Right lobe of liver (tissue), 6 donors: ENCODE data around the gene LIN7B. TPM values are rescaled to one million over a fixed set of nuclear protein-coding genes. Genes with fewer than 3 reads are reported as not detected.
A peak's percentile ranks its signal among the peaks of the same experiment; 100 is the strongest.

Source experiments
- ATAC-seq, 4 donors: fragments of 200-7000 bp; cut with Tn5 transposase; one replicate each; pipeline ENCODE4 v1.9.1; 2020; ENCODE audit warnings: mild to moderate bottlenecking in 4 of 4, moderate library complexity in 4 of 4
- DNase-seq, 3 donors: peaks; one replicate each; pipeline ENCODE4 v3.0.0-alpha.2; 2020
- H3K27ac ChIP-seq, 3 donors: fragments of 200-600 bp; one replicate each; pipeline ENCODE4 v1.8.0; 2022
- H3K27me3 ChIP-seq, 2 donors: fragments of 200-600 bp; one replicate each; pipeline ENCODE4 v1.8.0; 2022
- H3K36me3 ChIP-seq, 4 donors: fragments of 200-600 bp; sonication (generic) in 1 of 4; one replicate each; pipeline versions ENCODE4 v1.5.1 to v1.8.0; 2017 to 2022; ENCODE audit warnings: control low read depth in 1 of 4
- H3K4me1 ChIP-seq, 4 donors: fragments of 200-600 bp; sonication (generic) in 1 of 4; one replicate each; pipeline versions ENCODE4 v1.5.1 to v1.8.0; 2017 to 2022; ENCODE audit warnings: control low read depth in 1 of 4
- H3K4me3 ChIP-seq, 3 donors: fragments of 200-600 bp; one replicate each; pipeline ENCODE4 v1.8.0; 2022
- H3K9me3 ChIP-seq, 4 donors: fragments of 200-600 bp; sonication (generic) in 1 of 4; one replicate each; pipeline versions ENCODE4 v1.5.1 to v1.8.0; 2017 to 2022; ENCODE audit warnings: control low read depth in 1 of 4
- POLR2A ChIP-seq: fragments of 450-650 bp; IDR thresholded peaks from one replicate; pipeline ENCODE4 v1.6.1; 2017; ENCODE audit warnings: antibody characterized with exemption, mild to moderate bottlenecking
- whole genome bisulfite sequencing: methylation state at CpG from one replicate; pipeline ENCODE4 v1.1.6; 2018; ENCODE audit warnings: low coverage, low lambda C conversion rate; ENCODE audit not compliant: insufficient coverage; ENCODE audit errors: missing lambda C conversion rate; 5-methylcytosine and 5-hydroxymethylcytosine counted together
- intact Hi-C, 2 donors: fragments of 100-400 bp; cut with DNase I; formaldehyde crosslinking; loops; one replicate each; pipeline versions ENCODE4 v1.11.2 to v1.14.1; 2022
- total RNA-seq, 6 experiments: library from RNA; depleted of rRNA in 2 of 6; stranded (reverse); fragments of >200 nt in 2 of 6; fragmentation: NEBNext Ultra II Directional in 3 of 6; extraction: Animal tissue kit (Norgen Biotek cat#: 25700) in 3 of 6; gene quantifications; one replicate each; pipeline versions ENCODE4 v1.1.0 to v1.2.4, GENCODE V29; 2016 to 2023
- TF ChIP-seq, protein P1 (sequence below), 4 donors: fragments of 200-600 bp in 3 of 4; fragments of 450-650 bp in 1 of 4; IDR thresholded peaks; one replicate each; pipeline versions ENCODE4 v1.5.1 to v1.8.0; 2016 to 2022; ENCODE audit warnings: antibody characterized with exemption in 4 of 4, mild to moderate bottlenecking in 2 of 4
- donor health status: DM: no; HTN: yes; CAD: no.
- donor health status: DM: no; HTN: no; CAD: no.
- donor health status: DM: no; HTN: no; CAD: no.
- donor health status: DM: no; HTN: yes; CAD: no.
- donor health status: DM: no; HTN: yes; CAD: no.

Gene LIN7B
- total RNA-seq, 6 experiments from 2014 or later: 1.5 to 4.3 (median 2.4) TPM

DNA sequence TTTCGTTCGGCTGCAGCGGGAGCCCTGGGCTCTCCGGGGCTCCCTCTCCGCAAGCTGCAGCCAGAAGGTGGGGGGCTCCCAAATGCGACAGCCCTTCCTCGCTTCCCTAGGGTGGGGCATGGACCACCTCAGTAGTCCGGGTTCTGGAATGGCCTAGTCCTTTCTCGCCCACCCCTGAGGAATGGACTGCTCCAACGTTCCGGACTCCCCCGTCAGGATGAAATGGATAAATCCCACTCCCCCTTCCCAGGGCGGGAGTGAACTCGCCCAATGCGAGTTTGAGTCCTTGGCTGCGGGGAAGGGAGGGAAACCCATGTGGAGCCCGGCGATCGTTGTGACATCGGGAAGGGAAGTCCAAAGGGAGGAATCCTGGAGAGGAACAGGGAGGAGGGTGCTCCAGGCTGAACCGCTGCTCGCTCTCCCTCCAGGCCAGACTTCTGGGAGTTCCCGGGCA, 35.5 kb downstream of the LIN7B start:
- H3K36me3 ChIP-seq: no peaks in the 10 kb centered on the region
- TF ChIP-seq POLR2A: no peak
- TF ChIP-seq, protein P1, sequence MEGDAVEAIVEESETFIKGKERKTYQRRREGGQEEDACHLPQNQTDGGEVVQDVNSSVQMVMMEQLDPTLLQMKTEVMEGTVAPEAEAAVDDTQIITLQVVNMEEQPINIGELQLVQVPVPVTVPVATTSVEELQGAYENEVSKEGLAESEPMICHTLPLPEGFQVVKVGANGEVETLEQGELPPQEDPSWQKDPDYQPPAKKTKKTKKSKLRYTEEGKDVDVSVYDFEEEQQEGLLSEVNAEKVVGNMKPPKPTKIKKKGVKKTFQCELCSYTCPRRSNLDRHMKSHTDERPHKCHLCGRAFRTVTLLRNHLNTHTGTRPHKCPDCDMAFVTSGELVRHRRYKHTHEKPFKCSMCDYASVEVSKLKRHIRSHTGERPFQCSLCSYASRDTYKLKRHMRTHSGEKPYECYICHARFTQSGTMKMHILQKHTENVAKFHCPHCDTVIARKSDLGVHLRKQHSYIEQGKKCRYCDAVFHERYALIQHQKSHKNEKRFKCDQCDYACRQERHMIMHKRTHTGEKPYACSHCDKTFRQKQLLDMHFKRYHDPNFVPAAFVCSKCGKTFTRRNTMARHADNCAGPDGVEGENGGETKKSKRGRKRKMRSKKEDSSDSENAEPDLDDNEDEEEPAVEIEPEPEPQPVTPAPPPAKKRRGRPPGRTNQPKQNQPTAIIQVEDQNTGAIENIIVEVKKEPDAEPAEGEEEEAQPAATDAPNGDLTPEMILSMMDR (IDR thresholded peaks at IDR 0.05): no peak
- no peaks in the 10 kb centered on the region for H3K27me3 ChIP-seq
- H3K4me1 ChIP-seq: peaks cover 0 to 14% (median 2%) of the 10 kb centered on the region in 4 donors
- H3K27ac ChIP-seq: peak overlapping the region; percentile 86 to 93 (median 88)
- intact Hi-C loops: no loop called here
- peak in 2 of 3 donors; percentile 46 to 74 for DNase-seq
- 2% methylated on average over 10 of the region's 23 CpGs for WGBS
- H3K9me3 ChIP-seq: no peaks in the 10 kb centered on the region
- ATAC-seq: peak; percentile 29 to 41 (median 34)
- H3K4me3 ChIP-seq: peak overlapping the region; percentile 68 to 73 (median 69)

DNA sequence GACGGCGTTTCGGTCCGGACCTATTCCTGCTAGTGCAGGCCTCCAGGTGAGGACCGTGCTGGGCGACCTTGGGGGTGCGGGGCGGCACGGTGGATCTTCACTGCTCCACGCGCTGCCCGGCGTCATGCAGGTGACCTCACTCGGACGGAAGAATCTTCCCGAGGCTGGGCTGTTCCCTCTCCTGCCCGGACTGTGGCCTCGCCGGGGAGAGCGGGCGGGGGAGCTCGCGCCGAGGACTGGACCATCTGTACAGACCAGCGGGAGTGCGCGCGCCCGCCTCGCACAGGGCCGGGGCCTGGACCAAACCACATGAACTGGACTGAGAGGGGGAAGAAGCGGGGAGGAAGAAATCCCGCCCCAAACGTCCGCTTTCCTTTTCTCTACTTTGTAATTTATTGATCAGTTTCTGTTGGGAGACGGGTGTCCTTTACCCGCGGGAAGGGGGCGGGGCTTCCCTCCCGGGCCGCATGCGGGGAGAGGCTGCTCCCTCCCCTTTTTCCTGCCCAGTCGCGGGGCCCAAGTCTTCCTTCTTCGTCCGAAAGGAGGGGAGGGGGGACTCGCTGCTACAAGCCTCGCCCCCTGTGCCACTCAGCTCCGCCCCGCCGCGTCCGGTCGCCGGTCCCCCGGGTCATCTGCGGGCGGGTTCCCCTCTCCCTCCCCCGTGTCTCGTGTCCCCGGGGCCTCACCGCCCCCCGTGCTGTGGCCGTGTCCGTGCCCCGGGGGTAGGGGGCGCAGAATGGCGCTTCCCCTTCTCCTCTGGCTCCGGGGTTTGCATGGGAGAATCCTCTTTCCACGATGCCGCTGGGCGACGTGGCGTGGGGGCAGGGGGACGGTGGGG, 36.2 kb downstream of the LIN7B start:
- intact Hi-C loops: no loop called here
- Histone ChIP-seq H3K4me3 (peak overlapping the region; percentile 68 to 73 (median 69)), H3K27me3 (no peaks in the 10 kb centered on the region)

DNA sequence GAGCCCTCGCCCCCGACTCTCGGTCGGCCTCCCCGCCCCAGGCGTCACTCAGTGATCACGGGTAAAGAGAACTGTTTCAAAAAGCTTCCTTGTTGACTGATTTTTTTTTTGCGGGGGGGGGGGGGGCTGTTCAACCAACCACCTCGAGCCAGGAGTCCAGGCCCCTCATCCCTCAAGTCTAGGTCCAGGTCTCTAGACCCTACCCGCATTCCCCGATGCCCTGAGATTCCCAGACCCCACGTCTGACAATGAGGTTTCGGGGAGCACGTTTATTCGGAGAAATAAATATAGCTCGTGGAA, 36.7 kb downstream of the LIN7B start:
- Histone ChIP-seq H3K36me3 (no peaks in the 10 kb centered on the region), H3K27ac (peak overlapping the region; percentile 86 to 93 (median 88)), H3K4me1 (peaks cover 0 to 14% (median 2%) of the 10 kb centered on the region in 4 donors), H3K4me3 (peak overlapping the region; percentile 68 to 73 (median 69)), H3K27me3 (no peaks in the 10 kb centered on the region), H3K9me3 (no peaks in the 10 kb centered on the region)
- DNase-seq (no peak), ATAC-seq (no peak)
- TF ChIP-seq, protein P1 (IDR thresholded peaks at IDR 0.05): no peak
- no peak for TF ChIP-seq POLR2A
- WGBS: 23% methylated on average over 5 of the region's 16 CpGs
- intact Hi-C loops: no loop called here

More for the DNA sequence above, 36.2 kb downstream of the LIN7B start:
- TF ChIP-seq POLR2A: peak; percentile 82
- TF ChIP-seq, protein P1 (IDR thresholded peaks at IDR 0.05): no peak
- under 1% methylated on average over 23 of the region's 75 CpGs for WGBS
- peak overlapping the region; percentile 86 to 93 (median 88) for H3K27ac ChIP-seq
- H3K4me1 ChIP-seq: peaks cover 0 to 14% (median 2%) of the 10 kb centered on the region in 4 donors
- ATAC-seq (peak; percentile 79 to 88 (median 86)), DNase-seq (peak; percentile 90 to 95 (median 93))
- H3K36me3 ChIP-seq: no peaks in the 10 kb centered on the region
- no peaks in the 10 kb centered on the region for H3K9me3 ChIP-seq

- H3K4me3 ChIP-seq: no peak overlapping the region
- intact Hi-C loops: no loop called here
- TF ChIP-seq, protein P1 (IDR thresholded peaks at IDR 0.05): no peak
- no peak for TF ChIP-seq POLR2A
- no peaks in the 10 kb centered on the region for H3K36me3 ChIP-seq
- WGBS: 13% methylated on average over 34 of the region's 45 CpGs
- peak overlapping the region in 1 of 3 donors; percentile 88 for H3K27ac ChIP-seq
- peaks cover 0 to 14% (median 2%) of the 10 kb centered on the region in 4 donors for H3K4me1 ChIP-seq
- H3K27me3 ChIP-seq: no peaks in the 10 kb centered on the region
- DNase-seq (peak; percentile 63 to 80 (median 78)), ATAC-seq (peak; percentile 1 to 5 (median 2))
- no peaks in the 10 kb centered on the region for H3K9me3 ChIP-seq
Observed at GRCh38 chr19:49151267-49152118, 37.3 kb downstream of the LIN7B start.
